T-cell (primary cell): ENCODE measurements around the gene EDNRB. TPM values are rescaled to one million over a fixed set of nuclear protein-coding genes. Genes with fewer than 3 reads are reported as not detected.
"Not testable (repeated sequence)": the region's sequence is repeated elsewhere in the genome, so short reads cannot be mapped to it uniquely, and the experiment has no call there.

Experiments
- ATAC-seq, 4 experiments: fragments of 200-7000 bp in 3 of 4; fragments of 150-1000 bp in 1 of 4; cut with Tn5 transposase; replicated peaks in 1 of 4; 1 replicate in 3 of 4; 2 replicates in 1 of 4; pipeline ENCODE4 v1.10.0; 2021; ENCODE audit warnings: moderate library complexity in 3 of 4, mild to moderate bottlenecking in 2 of 4, moderate number of reproducible peaks in 1 of 4
- CTCF ChIA-PET, 2 donors: fragments of 300-600 bp; sonication (Branson Sonifier 250); formaldehyde crosslinking; loops; one replicate each; lab custom pipeline; 2022; ENCODE audit warnings: antibody characterized with exemption in 2 of 2; lab: Charles Lee
- POLR2A ChIA-PET, 2 donors: fragments of 300-600 bp; sonication (Branson Sonifier 250); formaldehyde crosslinking; loops; one replicate each; lab custom pipeline; 2022; ENCODE audit warnings: antibody characterized with exemption in 2 of 2; lab: Charles Lee
- DNase-seq, 35 experiments: peaks; one replicate each; pipeline versions ENCODE4 v3.0.0 to v3.0.0-alpha.2; 2013 to 2023
- H3K27ac ChIP-seq: one replicate; pipeline ENCODE4 v1.5.1; 2013; ENCODE audit warnings: low read length
- H3K27me3 ChIP-seq, 2 experiments: replicated peaks in 1 of 2; 1 replicate in 1 of 2; 2 replicates in 1 of 2; pipeline versions ENCODE4 v1.6.1 to v1.7.0; 2013; ENCODE audit warnings: low read length in 1 of 2, mixed read lengths in 1 of 2; ENCODE audit not compliant: control insufficient read depth in 2 of 2, insufficient read depth in 2 of 2; ENCODE audit errors: extremely low read depth in 1 of 2
- H3K36me3 ChIP-seq, 2 donors: 1 replicate in 1 of 2; 2 replicates in 1 of 2; pipeline versions ENCODE4 v1.6.1 to v1.7.0; 2013; ENCODE audit warnings: low read length in 1 of 2; ENCODE audit not compliant: control insufficient read depth in 2 of 2, insufficient read depth in 1 of 2; ENCODE audit errors: extremely low read depth in 1 of 2
- H3K4me1 ChIP-seq, 2 experiments: 1 replicate in 1 of 2; 2 replicates in 1 of 2; pipeline versions ENCODE4 v1.6.1 to v1.7.0; 2013; ENCODE audit warnings: low read length in 2 of 2, mixed read lengths in 1 of 2; ENCODE audit not compliant: insufficient read depth in 2 of 2, control insufficient read depth in 1 of 2; ENCODE audit errors: extremely low read depth in 1 of 2
- H3K4me3 ChIP-seq, 2 donors: 1 replicate in 1 of 2; 2 replicates in 1 of 2; pipeline versions ENCODE4 v1.5.1 to v1.7.0; 2013; ENCODE audit warnings: mild to moderate bottlenecking in 2 of 2, low read length in 1 of 2, moderate library complexity in 1 of 2; ENCODE audit not compliant: control insufficient read depth in 1 of 2; ENCODE audit errors: extremely low read depth in 1 of 2
- H3K9me3 ChIP-seq: 2 replicates; pipeline ENCODE4 v1.7.0; 2013
- H3K27ac Mint-ChIP-seq, 2 donors: one replicate each; pipeline ENCODE4 v1.8.0; 2020 to 2021; ENCODE audit warnings: mild to moderate bottlenecking in 2 of 2, mixed read lengths in 2 of 2
- H3K27me3 Mint-ChIP-seq, 2 donors: one replicate each; pipeline ENCODE4 v1.8.0; 2021 to 2022; ENCODE audit warnings: mixed read lengths in 2 of 2
- H3K36me3 Mint-ChIP-seq: one replicate; pipeline ENCODE4 v1.8.0; 2021; ENCODE audit warnings: mixed read lengths
- H3K4me1 Mint-ChIP-seq, 3 donors: one replicate each; pipeline ENCODE4 v1.8.0; 2020 to 2022; ENCODE audit warnings: mixed read lengths in 3 of 3, mild to moderate bottlenecking in 1 of 3
- H3K4me3 Mint-ChIP-seq, 3 donors: one replicate each; pipeline ENCODE4 v1.8.0; 2020 to 2022; ENCODE audit warnings: mild to moderate bottlenecking in 3 of 3, mixed read lengths in 3 of 3, moderate library complexity in 3 of 3
- H3K9me3 Mint-ChIP-seq, 3 donors: one replicate each; pipeline ENCODE4 v1.8.0; 2020 to 2022; ENCODE audit warnings: mixed read lengths in 3 of 3
- WGBS: methylation state at CpG from one replicate; pipeline ENCODE4 v1.1.5; 2013; ENCODE audit warnings: missing lambda C conversion rate; ENCODE audit not compliant: insufficient coverage; 5-methylcytosine and 5-hydroxymethylcytosine counted together
- total RNA-seq, 35 experiments: library from RNA in 6 of 35; stranded (reverse) in 6 of 35; fragments of 120-200 nt in 1 of 35; gene quantifications; one replicate each; pipeline versions ENCODE4 v1.2.1 to v1.2.4 and lab custom pipeline; 2013 to 2026

Gene EDNRB
- total RNA-seq, 5 donors from 2014 or later (not counting 1 experiment from before 2014, with no cell fraction given), result 0.33 to 0.51 (median 0.35) TPM; not detected in 2

DNA sequence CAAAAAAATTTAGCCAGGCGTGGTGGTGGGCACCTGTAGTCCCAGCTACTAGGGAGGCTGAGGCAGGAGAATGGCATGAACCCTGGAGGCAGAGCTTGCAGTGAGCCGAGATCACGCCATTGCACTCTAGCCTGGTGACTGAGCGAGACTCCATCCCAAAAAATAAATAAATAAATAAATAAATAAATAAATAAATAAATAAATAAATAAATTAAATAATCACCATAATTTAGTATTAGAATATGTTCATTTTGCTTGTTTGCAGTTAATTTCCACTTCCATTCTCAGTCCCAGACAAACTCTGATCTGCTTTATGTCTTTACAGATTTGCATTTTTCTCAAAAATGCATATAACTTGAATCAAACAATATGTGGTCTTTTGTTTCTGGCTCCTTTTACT lies 70.6 kb downstream of the EDNRB start:
- POLR2A ChIA-PET, H3K36me3 Mint-ChIP-seq, CTCF ChIA-PET, H3K4me1 Mint-ChIP-seq, H3K36me3 ChIP-seq, H3K9me3 ChIP-seq, H3K4me3 ChIP-seq, H3K27ac ChIP-seq, H3K4me3 Mint-ChIP-seq, DNase-seq, ATAC-seq, H3K27me3 Mint-ChIP-seq, H3K4me1 ChIP-seq, H3K27me3 ChIP-seq, H3K27ac Mint-ChIP-seq, H3K9me3 Mint-ChIP-seq: not testable (repeated sequence)
- no CpG with 5 or more reads among the region's 4 CpGs for WGBS

DNA sequence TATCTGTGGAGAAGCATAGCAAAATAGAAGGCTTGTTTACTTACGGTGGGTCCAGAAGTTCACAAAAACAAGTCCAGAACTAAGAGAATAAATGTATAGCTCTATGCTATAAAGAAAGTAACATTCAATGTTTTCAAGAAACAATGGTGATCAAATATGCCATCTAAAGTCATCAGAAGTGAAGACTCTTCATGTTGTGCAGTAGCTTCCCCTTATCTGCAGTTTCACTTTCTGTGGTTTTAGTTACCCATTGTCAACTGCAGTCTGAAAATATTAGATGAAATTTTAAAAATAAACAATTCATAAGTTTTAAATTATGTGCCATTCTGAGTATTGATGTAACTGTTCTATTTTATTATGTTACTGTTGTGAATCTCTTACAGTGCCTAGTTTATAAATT lies 72.5 kb downstream of the EDNRB start:
- Histone ChIP-seq H3K4me1 (no peaks in the 10 kb centered on the region), H3K4me3 (no peak overlapping the region), H3K27me3 (no peaks in the 10 kb centered on the region), H3K27ac (no peak overlapping the region), H3K36me3 (no peaks in the 10 kb centered on the region), H3K9me3 (no peaks in the 10 kb centered on the region)
- Mint-ChIP-seq H3K4me1 (no peaks in the 10 kb centered on the region), H3K27me3 (no peaks in the 10 kb centered on the region), H3K4me3 (no peak overlapping the region), H3K9me3 (peaks cover 0 to 7% (median 0%) of the 10 kb centered on the region in 3 donors), H3K36me3 (no peaks in the 10 kb centered on the region), H3K27ac (no peak overlapping the region)
- no peak for DNase-seq
- WGBS, result no CpG with 5 or more reads among the region's 1 CpG
- no peak for ATAC-seq
- ChIA-PET POLR2A (no interaction called here), CTCF (no interaction called here)

Other genes with a start within 250 kb of the EDNRB start
- 10 to 100 TPM; 37.4 to 41.8 (median 38.9) TPM for gene SLAIN1, start 221.1 kb downstream of the EDNRB start, total RNA-seq